ENCODE results near the gene TNRC6A.

GRCh38 chr16:24846548-24847357 is 117.3 kb downstream of the TNRC6A start:
- no peak for TF ChIP-seq CTCF (IDR thresholded peaks at IDR 0.05)
- TF ChIP-seq EZH2 (IDR thresholded peaks at IDR 0.05) = no peak
- TF ChIP-seq EZH2phosphoT487 (IDR thresholded peaks at IDR 0.05) = no peak
